Liver (tissue), 3 donors: ENCODE measurements around the gene REEP3.

ENCODE experiments used
- ATF3 ChIP-seq: IDR thresholded peaks from 2 replicates; pipeline ENCODE4 v1.6.1; 2016; ENCODE audit warnings: antibody characterized with exemption
- CTCF ChIP-seq: fragments of 150-350 bp; IDR thresholded peaks from 2 replicates; pipeline ENCODE4 v1.5.1; 2017; ENCODE audit warnings: improper control_type of control experiment, low read depth, low read length; ENCODE audit not compliant: missing input control
- EGR1 ChIP-seq, 2 donors: IDR thresholded peaks; 2 replicates each; pipeline ENCODE4 v1.6.1; 2016 to 2018; ENCODE audit warnings: antibody characterized with exemption in 2 of 2, low read depth in 2 of 2
- GABPA ChIP-seq, 2 donors: IDR thresholded peaks in 1 of 2; conservative IDR thresholded peaks in 1 of 2; 2 replicates each; pipeline ENCODE4 v1.6.1; 2016; ENCODE audit warnings: antibody characterized with exemption in 2 of 2, mild to moderate bottlenecking in 1 of 2, moderate library complexity in 1 of 2
- JUND ChIP-seq, 2 donors: IDR thresholded peaks; 2 replicates each; pipeline ENCODE4 v1.6.1; 2016; ENCODE audit warnings: antibody characterized with exemption in 2 of 2
- MAX ChIP-seq: IDR thresholded peaks from 2 replicates; pipeline ENCODE4 v1.6.1; 2016; ENCODE audit warnings: antibody characterized with exemption
- RAD21 ChIP-seq, 2 donors: IDR thresholded peaks; 2 replicates each; pipeline ENCODE4 v1.6.1; 2016; ENCODE audit warnings: antibody characterized with exemption in 2 of 2, mild to moderate bottlenecking in 2 of 2
- REST ChIP-seq: IDR thresholded peaks from 2 replicates; pipeline ENCODE4 v1.6.1; 2016; ENCODE audit warnings: antibody characterized with exemption, mild to moderate bottlenecking
- RXRA ChIP-seq, 2 donors: IDR thresholded peaks; 2 replicates each; pipeline ENCODE4 v1.6.1; 2017 to 2018; ENCODE audit warnings: antibody characterized with exemption in 2 of 2, mild to moderate bottlenecking in 1 of 2
- SP1 ChIP-seq: IDR thresholded peaks from 2 replicates; pipeline ENCODE4 v1.6.1; 2018; ENCODE audit warnings: antibody characterized with exemption, mild to moderate bottlenecking
- TAF1 ChIP-seq: conservative IDR thresholded peaks from 2 replicates; pipeline ENCODE4 v1.6.1; 2016; ENCODE audit warnings: antibody characterized with exemption, mild to moderate bottlenecking
- YY1 ChIP-seq: IDR thresholded peaks from 2 replicates; pipeline ENCODE4 v1.6.1; 2016; ENCODE audit warnings: antibody characterized with exemption, mild to moderate bottlenecking
- ZBTB33 ChIP-seq: IDR thresholded peaks from 2 replicates; pipeline ENCODE4 v1.6.1; 2016; ENCODE audit warnings: antibody characterized with exemption
- donor health status: healthy.
- donor health status: healthy.

GRCh38 chr10:63631991-63632390 is 110.8 kb downstream of the REEP3 start:
- TF ChIP-seq CTCF (no peak), SP1 (no peak), JUND (IDR thresholded peaks at IDR 0.05) (no peak), TAF1 (no peak), RXRA (IDR thresholded peaks at IDR 0.05) (no peak), RAD21 (IDR thresholded peaks at IDR 0.05) (no peak), EGR1 (IDR thresholded peaks at IDR 0.05; ENCODE audit: low read depth in 2 of 2) (no peak), MAX (no peak), ATF3 (no peak), ZBTB33 (no peak), YY1 (no peak), REST (no peak), GABPA (IDR thresholded peaks at IDR 0.05 in 1 of 2, conservative IDR thresholded peaks at IDR 0.05 in 1 of 2) (no peak)
